MM.1S (cell line): ENCODE data around the gene GAPDHS.

Experiments used
- EZH2phosphoT487 ChIP-seq: fragments of 300-600 bp; sonication (generic); IDR thresholded peaks from 2 replicates; pipeline ENCODE4 v1.6.1; 2018; ENCODE audit warnings: antibody characterized with exemption, low read length
- TF ChIP-seq, protein P1 (sequence below): fragments of 300-600 bp; sonication (generic); IDR thresholded peaks from 2 replicates; pipeline ENCODE4 v1.5.1; 2016; ENCODE audit warnings: antibody characterized with exemption, low read length, mixed read lengths

DNA sequence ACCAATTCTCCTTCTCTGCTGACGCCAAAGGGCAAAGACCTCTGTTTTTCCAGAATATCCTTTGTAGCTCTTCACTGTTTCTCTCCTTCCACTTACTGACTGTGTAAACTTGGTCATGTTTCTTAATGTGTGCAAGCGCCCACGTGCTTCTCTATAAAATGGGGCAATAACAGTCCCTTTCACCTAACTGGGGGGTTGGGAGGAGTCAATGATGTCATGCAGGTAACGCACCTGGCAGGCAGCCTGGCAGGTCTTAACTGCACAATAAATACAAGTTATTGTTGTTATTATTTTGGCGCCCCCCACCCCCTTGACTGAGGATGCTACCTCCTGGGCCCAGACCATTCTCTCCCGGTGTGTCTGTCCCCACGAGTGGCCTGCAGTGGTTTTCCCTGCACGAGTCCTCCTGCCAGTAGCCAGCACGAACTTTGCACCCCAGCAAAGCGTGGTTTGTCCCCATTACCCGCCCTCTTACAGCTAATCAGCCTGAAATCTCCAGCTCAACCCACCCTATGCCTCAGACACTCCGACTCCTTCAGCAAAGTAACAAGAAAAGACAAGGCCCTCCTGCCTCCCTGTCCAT is 10.4 kb upstream of the GAPDHS start:
- TF ChIP-seq, protein P1, sequence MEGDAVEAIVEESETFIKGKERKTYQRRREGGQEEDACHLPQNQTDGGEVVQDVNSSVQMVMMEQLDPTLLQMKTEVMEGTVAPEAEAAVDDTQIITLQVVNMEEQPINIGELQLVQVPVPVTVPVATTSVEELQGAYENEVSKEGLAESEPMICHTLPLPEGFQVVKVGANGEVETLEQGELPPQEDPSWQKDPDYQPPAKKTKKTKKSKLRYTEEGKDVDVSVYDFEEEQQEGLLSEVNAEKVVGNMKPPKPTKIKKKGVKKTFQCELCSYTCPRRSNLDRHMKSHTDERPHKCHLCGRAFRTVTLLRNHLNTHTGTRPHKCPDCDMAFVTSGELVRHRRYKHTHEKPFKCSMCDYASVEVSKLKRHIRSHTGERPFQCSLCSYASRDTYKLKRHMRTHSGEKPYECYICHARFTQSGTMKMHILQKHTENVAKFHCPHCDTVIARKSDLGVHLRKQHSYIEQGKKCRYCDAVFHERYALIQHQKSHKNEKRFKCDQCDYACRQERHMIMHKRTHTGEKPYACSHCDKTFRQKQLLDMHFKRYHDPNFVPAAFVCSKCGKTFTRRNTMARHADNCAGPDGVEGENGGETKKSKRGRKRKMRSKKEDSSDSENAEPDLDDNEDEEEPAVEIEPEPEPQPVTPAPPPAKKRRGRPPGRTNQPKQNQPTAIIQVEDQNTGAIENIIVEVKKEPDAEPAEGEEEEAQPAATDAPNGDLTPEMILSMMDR: no peak
- TF ChIP-seq EZH2phosphoT487: no peak
